Measurements from ENCODE around the gene SULT1C2.

Gene SULT1C2

DNA sequence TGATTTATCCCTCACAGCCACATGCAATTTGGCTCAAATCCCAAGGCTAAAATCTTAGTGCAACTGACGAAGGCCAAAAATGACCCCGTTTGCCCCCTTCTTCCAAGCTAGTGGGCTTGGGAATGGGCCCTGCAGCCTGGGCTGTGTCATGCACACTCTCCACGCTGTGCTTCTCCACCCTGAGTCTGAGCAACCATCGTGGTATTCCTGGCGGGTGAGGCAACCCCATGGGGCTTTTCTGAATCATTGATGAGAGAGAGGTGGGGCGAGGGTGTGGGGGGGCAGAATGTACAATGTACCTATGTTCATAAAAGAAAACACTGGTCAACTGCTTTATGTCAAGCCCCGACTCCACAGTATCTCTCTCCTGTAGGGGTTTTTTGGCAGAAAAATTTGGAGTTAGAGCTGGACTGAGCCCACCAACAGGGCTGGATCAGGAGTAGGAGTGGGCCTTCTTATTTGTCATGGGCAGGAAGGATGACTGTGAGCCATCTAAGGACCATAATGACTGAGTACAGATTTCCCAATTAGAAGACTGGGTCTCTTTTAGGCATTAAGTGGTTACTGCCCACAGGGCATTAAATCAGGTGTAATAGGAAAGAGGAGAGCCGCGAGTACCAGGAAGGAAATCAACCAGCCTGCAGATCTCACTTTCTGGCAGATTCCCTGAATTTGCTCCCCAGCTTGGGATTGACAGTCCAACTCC is 8.9 kb downstream of the SULT1C2 start:
- no peak for DNase-seq

GRCh38 chr2:108301558-108301957 is 12.9 kb downstream of the SULT1C2 start:
- no peak for DNase-seq

DNA sequence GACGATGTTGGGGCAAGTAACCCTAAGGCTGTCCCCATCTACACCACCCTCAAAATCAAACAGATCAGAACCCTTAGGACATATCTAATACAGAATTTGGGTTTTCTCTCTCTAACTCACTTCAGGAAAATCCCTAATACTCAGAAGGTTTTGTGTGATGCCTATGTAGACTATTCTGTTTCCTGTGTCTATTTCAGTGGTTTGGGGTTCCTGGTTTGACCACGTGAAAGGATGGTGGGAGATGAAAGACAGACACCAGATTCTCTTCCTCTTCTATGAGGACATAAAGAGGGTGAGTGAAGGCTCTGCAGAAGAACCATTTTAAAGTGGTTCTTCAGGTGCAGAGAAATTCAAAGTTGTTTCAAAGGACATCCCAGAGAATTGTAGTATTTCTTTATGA is 16.3 kb downstream of the SULT1C2 start:
- no peak for DNase-seq

DNA sequence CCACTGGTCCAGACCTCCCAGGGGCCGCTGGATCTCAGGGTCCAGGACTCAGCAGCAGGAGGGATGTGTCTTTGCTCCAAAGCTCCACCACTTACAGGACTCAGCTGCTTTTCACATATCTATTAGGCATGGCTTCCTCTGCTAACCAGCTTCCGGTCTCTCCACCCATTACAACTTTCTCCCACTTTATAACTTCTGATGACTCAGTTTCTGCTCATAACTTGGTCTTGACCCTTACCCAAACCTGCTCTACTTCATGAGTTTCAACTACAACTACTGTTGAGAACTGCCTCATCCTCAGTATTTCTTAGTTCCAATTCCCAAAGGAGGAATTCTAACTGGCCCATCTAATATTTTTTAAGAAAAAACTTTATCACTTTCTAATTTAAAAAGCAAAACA is 17.2 kb downstream of the SULT1C2 start:
- no peak for DNase-seq

DNA sequence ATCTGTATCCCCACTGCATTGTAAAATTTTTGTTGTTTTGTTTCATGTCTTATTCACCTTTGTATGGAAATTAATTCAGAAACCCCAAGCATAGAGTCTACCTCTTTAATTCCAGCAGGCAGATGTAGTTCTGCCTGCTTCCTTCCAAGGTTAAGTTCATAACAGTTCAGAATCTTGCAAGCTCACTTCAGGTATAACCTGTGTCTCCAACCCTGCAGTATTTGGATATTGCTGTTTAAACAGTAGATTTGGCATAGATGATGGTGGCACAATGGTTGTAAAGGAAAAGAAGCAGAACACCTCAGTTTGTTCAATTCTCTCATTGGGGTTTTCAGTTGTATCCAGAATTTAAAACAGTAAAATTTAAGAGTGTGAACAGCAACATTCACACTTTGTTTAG is 21.2 kb downstream of the SULT1C2 start:
- no peak for DNase-seq

GRCh38 chr2:108314586-108315296 is 26.0 kb downstream of the SULT1C2 start:
- DNase-seq, result no peak

DNA sequence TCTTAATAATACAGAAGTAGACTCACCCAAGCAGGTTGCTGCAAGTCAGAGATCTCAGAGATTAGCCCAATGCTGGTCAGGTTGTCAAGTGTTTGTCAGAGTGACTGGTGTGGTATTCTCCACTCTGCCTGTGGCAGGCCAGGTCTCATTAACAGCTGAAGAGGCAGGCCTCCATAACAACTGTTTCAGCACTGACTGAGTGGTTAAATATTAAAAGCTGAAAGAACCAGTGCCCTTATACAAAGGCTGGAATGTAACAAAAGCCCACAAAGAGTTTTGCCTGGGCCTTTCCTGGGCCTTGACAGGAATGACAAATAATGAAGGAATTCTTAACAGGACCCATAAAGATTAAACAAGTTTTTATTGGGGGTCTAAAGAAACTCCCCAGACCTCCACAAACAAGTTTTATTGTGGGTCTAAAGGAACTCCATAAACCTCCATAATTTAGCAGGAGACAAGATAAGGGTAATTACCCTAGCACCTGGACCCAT is 26.8 kb downstream of the SULT1C2 start:
- no peak for DNase-seq

GRCh38 chr2:108316033-108316432 is 27.3 kb downstream of the SULT1C2 start:
- no peak for DNase-seq

- DNase-seq, result no peak
Measured at GRCh38 chr2:108316461-108317258, 28.0 kb downstream of the SULT1C2 start.

DNA sequence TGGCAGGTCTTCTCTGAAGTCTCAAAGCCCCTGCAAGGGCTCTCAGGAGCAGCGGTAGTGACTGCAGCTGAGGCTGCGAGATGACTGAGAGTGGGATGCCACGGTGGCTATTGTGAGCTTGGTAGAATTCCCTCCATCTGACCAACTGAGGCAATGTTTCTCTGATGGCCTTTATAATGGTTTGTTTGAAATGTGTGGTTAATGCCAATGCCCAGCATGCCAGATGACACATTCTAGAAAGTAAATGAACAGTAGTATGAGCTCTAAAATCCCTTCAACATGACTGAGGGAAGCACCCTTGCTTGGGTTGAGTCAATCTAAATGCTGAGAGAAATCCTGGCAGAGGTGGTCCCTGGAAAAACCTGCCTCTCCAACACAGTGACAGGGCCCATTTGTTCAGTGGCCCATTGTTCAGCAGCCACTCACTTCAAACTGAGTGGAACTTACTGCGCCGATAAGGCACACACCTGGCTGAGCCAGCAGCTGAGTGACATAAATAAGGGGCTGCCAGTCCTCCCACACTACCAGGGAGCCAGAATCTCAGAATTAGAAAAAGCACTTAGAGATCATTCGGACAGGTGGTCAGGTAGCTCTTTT is 31.7 kb downstream of the SULT1C2 start:
- no peak for DNase-seq

DNA sequence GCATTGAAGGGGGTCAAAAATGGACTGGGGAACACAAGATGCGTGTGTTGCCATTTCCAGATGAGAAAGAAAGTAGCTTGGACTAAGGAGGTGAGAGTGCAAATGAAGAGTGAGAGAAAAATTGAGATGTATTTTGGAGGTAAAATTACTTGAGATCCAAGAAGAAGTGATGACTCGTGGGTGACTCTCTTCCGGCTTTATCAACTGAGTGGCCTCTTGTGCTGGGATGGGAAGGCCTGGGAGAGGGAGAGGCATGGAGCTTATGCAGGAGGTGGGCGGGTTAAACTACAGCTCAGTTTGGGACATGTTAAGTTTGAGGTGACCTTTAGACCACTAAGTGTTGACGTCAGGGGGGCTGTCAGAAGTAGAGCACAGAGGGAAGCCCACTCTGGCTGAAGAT is 34.9 kb downstream of the SULT1C2 start:
- DNase-seq, result no peak

GRCh38 chr2:108324531-108325255 is 36.0 kb downstream of the SULT1C2 start:
- DNase-seq, result no peak

- no peak for DNase-seq
Measured at GRCh38 chr2:108325756-108326155, 37.1 kb downstream of the SULT1C2 start.

DNA sequence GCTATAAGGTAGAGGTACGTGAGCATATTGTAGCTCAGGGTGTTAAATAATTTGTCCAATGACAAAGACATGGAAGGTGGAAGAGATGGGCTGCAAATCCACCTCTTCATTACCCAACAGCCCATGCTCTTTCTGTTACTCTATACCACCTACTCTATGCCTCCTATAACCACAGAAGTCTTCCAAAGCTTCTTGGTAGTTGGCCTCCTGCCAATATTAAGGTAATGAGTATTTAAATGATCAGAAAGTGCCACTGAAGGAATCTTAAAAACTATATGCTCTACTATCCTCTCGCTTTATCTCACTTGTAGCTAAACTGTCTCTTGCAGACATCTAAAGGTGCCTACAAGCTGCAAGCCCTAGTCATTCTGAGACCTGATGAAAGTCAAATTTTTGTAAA is 41.1 kb downstream of the SULT1C2 start:
- DNase-seq, result no peak

DNA sequence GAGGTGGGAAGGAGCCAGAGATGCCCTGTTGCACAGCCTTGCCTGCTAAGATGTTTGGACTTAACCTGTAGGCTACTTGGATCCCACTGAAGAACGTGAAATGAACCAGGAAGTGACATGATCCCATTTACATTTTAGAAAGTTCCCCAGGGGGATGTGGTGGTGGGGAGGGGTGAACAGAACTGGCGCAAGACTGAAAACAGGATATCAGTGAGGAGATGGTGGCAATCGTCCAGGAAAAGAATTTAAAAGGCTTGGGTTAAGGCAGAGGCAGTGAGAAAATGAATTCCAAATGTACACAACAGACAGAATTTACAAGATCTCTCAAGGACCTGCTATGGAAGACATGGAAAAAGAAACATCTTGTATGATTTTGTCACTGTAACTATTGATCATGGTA is 42.3 kb downstream of the SULT1C2 start:
- DNase-seq, result no peak

- DNase-seq, result no peak
Measured at GRCh38 chr2:108345951-108346350, 57.3 kb downstream of the SULT1C2 start.

- DNase-seq, result no peak
Measured at GRCh38 chr2:108346827-108347226, 58.1 kb downstream of the SULT1C2 start.

DNA sequence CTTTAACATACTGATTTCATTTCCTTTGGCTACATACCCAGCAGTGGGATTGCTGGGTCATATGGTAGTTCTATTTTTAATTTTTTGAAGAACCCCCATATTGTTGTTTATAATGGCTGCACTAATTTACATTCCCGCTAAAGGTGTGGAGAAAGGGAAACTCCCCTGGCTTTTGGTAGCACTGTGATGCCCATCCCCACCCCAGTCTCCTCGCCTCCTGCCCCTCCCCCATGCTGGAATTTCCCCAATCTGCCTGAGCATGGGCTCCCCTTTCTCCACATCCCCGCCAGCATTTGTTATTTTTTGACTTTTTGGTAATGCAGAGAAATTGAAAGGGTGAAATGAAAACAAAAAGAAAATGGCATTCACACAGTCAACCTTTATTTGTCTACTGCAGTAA is 59.1 kb downstream of the SULT1C2 start:
- no peak for DNase-seq

GRCh38 chr2:108348816-108349570 is 60.3 kb downstream of the SULT1C2 start:
- DNase-seq, result no peak

GRCh38 chr2:108349571-108349928 is 60.9 kb downstream of the SULT1C2 start:
- DNase-seq, result no peak

GRCh38 chr2:108351889-108352288 is 63.2 kb downstream of the SULT1C2 start:
- DNase-seq, result no peak

GRCh38 chr2:108354136-108354535 is 65.4 kb downstream of the SULT1C2 start:
- DNase-seq, result no peak
